HG03280 (cell line): ENCODE data around the gene TMEM47.

Experiments used
- ATAC-seq: cut with Tn5 transposase; IDR thresholded peaks from one replicate; pipeline ENCODE4 v1.9.1; 2021; ENCODE audit warnings: mild to moderate bottlenecking, moderate library complexity; ENCODE audit not compliant: unreplicated experiment

The TMEM47 gene

GRCh38 chrX:34586346-34586911 lies 70.7 kb downstream of the TMEM47 start:
- ATAC-seq = no peak

DNA sequence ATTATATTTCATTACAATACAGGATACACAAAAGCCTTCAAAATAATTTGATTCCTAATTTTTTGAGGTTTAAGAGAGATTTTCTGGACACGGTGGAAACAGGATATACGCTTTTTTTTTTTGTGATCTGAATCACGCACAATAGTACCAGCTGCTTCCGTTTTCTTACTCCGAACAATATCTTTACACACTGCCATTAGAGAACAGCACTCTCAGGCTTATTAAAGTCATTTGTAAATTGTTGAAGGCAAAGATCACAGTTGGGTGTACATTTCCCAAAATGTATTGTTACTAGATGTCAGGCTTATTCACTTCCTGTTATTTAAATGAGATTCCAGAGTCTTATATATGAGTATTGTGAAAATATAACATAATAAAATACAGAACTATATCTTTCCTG lies 71.5 kb downstream of the TMEM47 start:
- no peak for ATAC-seq

- ATAC-seq = no peak
Observed at GRCh38 chrX:34584781-34585180, 72.3 kb downstream of the TMEM47 start.

DNA sequence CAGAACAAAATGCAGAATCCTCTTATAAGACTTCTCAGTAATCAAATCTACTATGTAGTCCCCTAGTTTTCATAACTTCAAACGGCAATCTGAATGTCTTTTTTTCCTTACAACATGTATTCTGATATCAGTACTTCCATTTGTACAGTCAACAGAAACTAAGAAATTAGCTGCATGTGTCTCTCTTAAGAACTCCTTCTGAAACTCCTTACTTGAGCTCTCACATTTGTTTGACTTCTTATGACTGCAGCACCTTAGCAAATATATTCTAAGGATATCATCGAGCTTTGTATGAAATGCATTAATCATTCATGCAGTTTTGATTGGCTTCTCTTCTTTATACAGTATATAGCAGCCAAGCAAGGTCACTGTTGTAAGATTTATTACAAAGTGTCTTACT lies 77.0 kb downstream of the TMEM47 start:
- no peak for ATAC-seq

DNA sequence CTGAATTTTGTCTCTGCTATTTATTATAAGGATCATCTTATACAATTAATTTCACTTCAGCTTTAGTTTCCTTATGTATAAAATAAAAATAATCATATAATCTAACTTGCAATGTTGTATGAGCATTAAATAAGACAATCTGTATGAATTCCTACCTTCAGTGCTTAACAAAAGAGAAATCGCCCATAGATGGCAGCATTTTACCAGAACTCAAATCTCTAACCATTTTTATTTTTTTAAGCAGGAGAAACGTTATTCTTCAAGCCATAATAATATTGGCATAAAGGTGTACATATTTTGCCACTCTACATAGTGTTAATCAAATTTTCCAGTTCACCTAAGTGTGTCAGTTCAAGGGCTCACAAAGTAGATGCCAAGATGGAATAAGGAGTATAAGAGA lies 78.8 kb downstream of the TMEM47 start:
- ATAC-seq = no peak
